DOHH2 (cell line): ENCODE measurements around the gene PLCB3.
A peak's percentile ranks its signal among the peaks of the same experiment; 100 is the strongest.

ENCODE experiments used
- H3F3A ChIP-seq: fragments of 200-600 bp; sonication (generic), shearing (Covaris generic); 2 replicates; pipeline ENCODE4 v1.6.0; 2016; ENCODE audit warnings: antibody characterized with exemption, mild to moderate bottlenecking; ENCODE audit not compliant: control insufficient read depth, insufficient read depth
- H3K27ac ChIP-seq: fragments of 200-600 bp; sonication (generic); 2 replicates; pipeline ENCODE4 v1.5.1; 2014; ENCODE audit warnings: low read depth, mild to moderate bottlenecking, low read length, moderate library complexity
- H3K27me3 ChIP-seq: fragments of 200-600 bp; sonication (generic); 2 replicates; pipeline ENCODE4 v1.6.1; 2014; ENCODE audit warnings: mild to moderate bottlenecking, low read length, mixed read lengths; ENCODE audit not compliant: control insufficient read depth
- H3K36me3 ChIP-seq: fragments of 200-600 bp; sonication (generic); 2 replicates; pipeline ENCODE4 v1.6.1; 2014; ENCODE audit warnings: mild to moderate bottlenecking, low read length, moderate library complexity, mixed read lengths; ENCODE audit not compliant: control insufficient read depth
- H3K4me1 ChIP-seq: fragments of 200-600 bp; sonication (generic); 2 replicates; pipeline ENCODE4 v1.6.1; 2014; ENCODE audit warnings: mild to moderate bottlenecking, low read length, mixed read lengths; ENCODE audit not compliant: control insufficient read depth
- H3K4me2 ChIP-seq: fragments of 200-600 bp; sonication (generic); 2 replicates; pipeline ENCODE4 v1.6.0; 2014; ENCODE audit warnings: mild to moderate bottlenecking, low read length, moderate library complexity
- H3K4me3 ChIP-seq: fragments of 200-600 bp; sonication (generic); 2 replicates; pipeline ENCODE4 v1.5.1; 2014; ENCODE audit warnings: mild to moderate bottlenecking, low read length, mixed read lengths
- H3K79me2 ChIP-seq: fragments of 200-600 bp; sonication (generic); 2 replicates; pipeline ENCODE4 v1.6.1; 2014; ENCODE audit warnings: mild to moderate bottlenecking, low read length, mixed read lengths; ENCODE audit not compliant: control insufficient read depth
- H3K9me2 ChIP-seq: fragments of 200-600 bp; sonication (generic); replicated peaks from 2 replicates; pipeline ENCODE4 v1.6.1; 2014; ENCODE audit warnings: mild to moderate bottlenecking, low read length, mixed read lengths; ENCODE audit not compliant: control insufficient read depth
- H3K9me3 ChIP-seq: fragments of 200-600 bp; sonication (generic); 2 replicates; pipeline ENCODE4 v1.6.1; 2014; ENCODE audit warnings: antibody characterized with exemption, low read length, mixed read lengths; ENCODE audit not compliant: control insufficient read depth, insufficient read depth
- H4K20me1 ChIP-seq: fragments of 200-600 bp; sonication (generic); 2 replicates; pipeline ENCODE4 v1.6.0; 2014; ENCODE audit warnings: low read depth, mild to moderate bottlenecking, antibody characterized with exemption, low read length, moderate library complexity; ENCODE audit not compliant: control insufficient read depth, insufficient read depth
- CTCF ChIP-seq: fragments of 200-600 bp; sonication (generic); IDR thresholded peaks from one replicate; pipeline ENCODE4 v1.5.1; 2014; ENCODE audit warnings: antibody characterized with exemption, mild to moderate bottlenecking, low read depth, low read length; ENCODE audit not compliant: poor library complexity, severe bottlenecking
- EZH2phosphoT487 ChIP-seq: fragments of 200-600 bp; sonication (generic); IDR thresholded peaks from 2 replicates; pipeline ENCODE4 v1.6.1; 2017; ENCODE audit warnings: borderline replicate concordance, mild to moderate bottlenecking, antibody characterized with exemption, low read length, moderate library complexity, mixed read lengths

Gene PLCB3

GRCh38 chr11:64208796-64209562 is 42.4 kb upstream of the PLCB3 start:
- peaks cover 47% of the 10 kb centered on the region for H3K79me2 ChIP-seq
- no peaks in the 10 kb centered on the region for H3K9me3 ChIP-seq
- H3F3A ChIP-seq: peaks cover 30% of the 10 kb centered on the region
- H4K20me1 ChIP-seq: no peaks in the 10 kb centered on the region; the same call in 1 of the 2 replicates
- peaks cover 81% of the 10 kb centered on the region for H3K36me3 ChIP-seq
- no peaks in the 10 kb centered on the region for H3K9me2 ChIP-seq
- H3K27ac ChIP-seq: peak overlapping the region; percentile 95
- no peak for TF ChIP-seq CTCF
- TF ChIP-seq EZH2phosphoT487: no peak
- peak overlapping the region; percentile 77 for H3K4me2 ChIP-seq
- no peaks in the 10 kb centered on the region for H3K27me3 ChIP-seq
- H3K4me1 ChIP-seq: peaks cover 97% of the 10 kb centered on the region
- peak overlapping the region; percentile 84; the same call in 1 of the 2 replicates for H3K4me3 ChIP-seq

GRCh38 chr11:64209563-64209843 is 41.8 kb upstream of the PLCB3 start:
- H4K20me1 ChIP-seq: no peaks in the 10 kb centered on the region; the same call in 1 of the 2 replicates
- peaks cover 28% of the 10 kb centered on the region for H3F3A ChIP-seq
- H3K27ac ChIP-seq: no peak overlapping the region
- peak overlapping the region; percentile 77; the same call in 1 of the 2 replicates for H3K4me2 ChIP-seq
- no peak overlapping the region for H3K4me3 ChIP-seq
- H3K36me3 ChIP-seq: peaks cover 80% of the 10 kb centered on the region
- TF ChIP-seq CTCF (no peak), EZH2phosphoT487 (no peak)
- no peaks in the 10 kb centered on the region for H3K27me3 ChIP-seq
- no peaks in the 10 kb centered on the region for H3K9me3 ChIP-seq
- peaks cover 47% of the 10 kb centered on the region for H3K79me2 ChIP-seq
- peaks cover 97% of the 10 kb centered on the region for H3K4me1 ChIP-seq
- H3K9me2 ChIP-seq: no peaks in the 10 kb centered on the region

- Histone ChIP-seq H3K27me3 (no peaks in the 10 kb centered on the region), H3K4me3 (no peak overlapping the region), H3K9me2 (no peaks in the 10 kb centered on the region), H3K4me1 (peaks cover 97% of the 10 kb centered on the region), H4K20me1 (no peaks in the 10 kb centered on the region; the same call in 1 of the 2 replicates), H3K36me3 (peaks cover 82% of the 10 kb centered on the region), H3K4me2 (peak overlapping the region; percentile 14; the same call in 1 of the 2 replicates), H3K9me3 (no peaks in the 10 kb centered on the region), H3K27ac (no peak overlapping the region), H3K79me2 (peaks cover 47% of the 10 kb centered on the region), H3F3A (peaks cover 29% of the 10 kb centered on the region)
- TF ChIP-seq CTCF (no peak), EZH2phosphoT487 (no peak)
Observed at GRCh38 chr11:64210301-64211020, 40.9 kb upstream of the PLCB3 start.
